ENCODE measurements around the gene CPNE5. TPM values are rescaled to one million over a fixed set of nuclear protein-coding genes. Genes with fewer than 3 reads are reported as not detected.

CPNE5 gene
- total and polyA plus RNA-seq, 9 of the 15 experiments (the other 6 are each of a cell fraction or from before 2014, with no cell fraction given) = 0.14 to 1.0 (median 0.46) TPM; not detected in 2

GRCh38 chr6:36809941-36810803 is 29.1 kb downstream of the CPNE5 start (continued):
- peak; percentile 80 to 91 for TF ChIP-seq RAD21 (CRISPR knock-in tag; conservative IDR thresholded peaks at IDR 0.05 in 1 of 2, IDR thresholded peaks at IDR 0.05 in 1 of 2)
- no peak for TF ChIP-seq SIN3B (IDR thresholded peaks at IDR 0.05; ENCODE audit: low read depth)
- TF ChIP-seq ETS2 (tag; IDR thresholded peaks at IDR 0.05; ENCODE audit: borderline replicate concordance, poor library complexity, severe bottlenecking) = no peak
- TF ChIP-seq CTCF (IDR thresholded peaks at IDR 0.05 in 2 of 3, conservative IDR thresholded peaks at IDR 0.05 in 1 of 3; ENCODE audit: insufficient read depth in 2 of 3, low read depth in 1 of 3, low read length in 3 of 3) = peak; percentile 35 to 78 (median 58); a peak in 4 of 6 replicates
- TF ChIP-seq, protein P1, sequence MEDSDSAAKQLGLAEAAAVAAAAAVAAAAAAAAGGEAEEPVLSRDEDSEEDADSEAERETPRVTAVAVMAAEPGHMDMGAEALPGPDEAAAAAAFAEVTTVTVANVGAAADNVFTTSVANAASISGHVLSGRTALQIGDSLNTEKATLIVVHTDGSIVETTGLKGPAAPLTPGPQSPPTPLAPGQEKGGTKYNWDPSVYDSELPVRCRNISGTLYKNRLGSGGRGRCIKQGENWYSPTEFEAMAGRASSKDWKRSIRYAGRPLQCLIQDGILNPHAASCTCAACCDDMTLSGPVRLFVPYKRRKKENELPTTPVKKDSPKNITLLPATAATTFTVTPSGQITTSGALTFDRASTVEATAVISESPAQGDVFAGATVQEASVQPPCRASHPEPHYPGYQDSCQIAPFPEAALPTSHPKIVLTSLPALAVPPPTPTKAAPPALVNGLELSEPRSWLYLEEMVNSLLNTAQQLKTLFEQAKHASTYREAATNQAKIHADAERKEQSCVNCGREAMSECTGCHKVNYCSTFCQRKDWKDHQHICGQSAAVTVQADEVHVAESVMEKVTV (CRISPR knock-in tag; IDR thresholded peaks at IDR 0.05) = peak; percentile 55; the same call in 1 of the 2 replicates
- no peak for TF ChIP-seq FOXJ2 (tag; IDR thresholded peaks at IDR 0.05)
- TF ChIP-seq, protein P2, sequence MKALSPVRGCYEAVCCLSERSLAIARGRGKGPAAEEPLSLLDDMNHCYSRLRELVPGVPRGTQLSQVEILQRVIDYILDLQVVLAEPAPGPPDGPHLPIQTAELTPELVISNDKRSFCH (CRISPR knock-in tag; IDR thresholded peaks at IDR 0.05) = no peak
- TF ChIP-seq, protein P2 (tag; IDR thresholded peaks at IDR 0.05) = 0 out of 2 replicates have a peak, but pooled peaks have one; percentile 14
